ENCODE results near the gene ARFRP1.

DNA sequence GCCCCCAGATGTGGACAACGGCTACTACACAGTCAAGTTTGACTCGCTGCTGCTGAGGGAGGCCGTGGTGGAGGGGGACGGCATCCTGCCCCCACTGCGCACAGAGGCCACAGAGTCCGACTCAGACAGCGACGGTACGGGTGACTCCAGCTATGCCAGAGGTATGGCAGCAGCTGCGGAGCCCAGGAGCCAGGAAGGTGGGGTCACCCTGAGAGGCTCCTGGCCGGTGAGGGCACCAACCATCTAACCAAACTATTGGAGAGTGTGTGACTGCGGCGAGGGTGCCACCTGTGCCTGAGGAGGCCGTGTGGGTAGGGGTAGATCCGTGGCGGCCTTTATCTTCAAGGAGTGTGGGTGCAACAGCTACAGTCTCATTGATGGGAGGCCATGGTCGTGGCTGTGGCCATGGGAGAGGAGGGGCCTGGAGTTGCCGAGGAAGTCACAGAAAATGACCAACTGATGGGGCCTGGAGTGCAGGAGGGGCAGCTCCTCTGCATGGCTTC, 25.9 kb upstream of the ARFRP1 start:
- TF ChIP-seq, protein P1, sequence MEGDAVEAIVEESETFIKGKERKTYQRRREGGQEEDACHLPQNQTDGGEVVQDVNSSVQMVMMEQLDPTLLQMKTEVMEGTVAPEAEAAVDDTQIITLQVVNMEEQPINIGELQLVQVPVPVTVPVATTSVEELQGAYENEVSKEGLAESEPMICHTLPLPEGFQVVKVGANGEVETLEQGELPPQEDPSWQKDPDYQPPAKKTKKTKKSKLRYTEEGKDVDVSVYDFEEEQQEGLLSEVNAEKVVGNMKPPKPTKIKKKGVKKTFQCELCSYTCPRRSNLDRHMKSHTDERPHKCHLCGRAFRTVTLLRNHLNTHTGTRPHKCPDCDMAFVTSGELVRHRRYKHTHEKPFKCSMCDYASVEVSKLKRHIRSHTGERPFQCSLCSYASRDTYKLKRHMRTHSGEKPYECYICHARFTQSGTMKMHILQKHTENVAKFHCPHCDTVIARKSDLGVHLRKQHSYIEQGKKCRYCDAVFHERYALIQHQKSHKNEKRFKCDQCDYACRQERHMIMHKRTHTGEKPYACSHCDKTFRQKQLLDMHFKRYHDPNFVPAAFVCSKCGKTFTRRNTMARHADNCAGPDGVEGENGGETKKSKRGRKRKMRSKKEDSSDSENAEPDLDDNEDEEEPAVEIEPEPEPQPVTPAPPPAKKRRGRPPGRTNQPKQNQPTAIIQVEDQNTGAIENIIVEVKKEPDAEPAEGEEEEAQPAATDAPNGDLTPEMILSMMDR (IDR thresholded peaks at IDR 0.05), result no peak
- no peak for TF ChIP-seq POLR2A (IDR thresholded peaks at IDR 0.05)
